Colonic mucosa (tissue), 4 donors: Measurements from ENCODE around the gene MOB3C. TPM values are rescaled to one million over a fixed set of nuclear protein-coding genes. Genes with fewer than 3 reads are reported as not detected.
A peak's percentile ranks its signal among the peaks of the same experiment; 100 is the strongest.

Experiments
- DNase-seq: peaks from one replicate; pipeline ENCODE4 v3.0.0-alpha.2; 2020
- H3K27ac ChIP-seq: fragments of 200-600 bp; one replicate; pipeline ENCODE4 v1.8.0; 2021
- H3K27me3 ChIP-seq: fragments of 200-600 bp; one replicate; pipeline ENCODE4 v1.8.0; 2021
- H3K36me3 ChIP-seq: fragments of 200-600 bp; one replicate; pipeline ENCODE4 v1.8.0; 2021
- H3K4me1 ChIP-seq: fragments of 200-600 bp; one replicate; pipeline ENCODE4 v1.8.0; 2021; ENCODE audit warnings: mild to moderate bottlenecking
- H3K4me3 ChIP-seq: fragments of 200-600 bp; one replicate; pipeline ENCODE4 v1.8.0; 2021
- H3K9ac ChIP-seq, 2 donors: one replicate each; pipeline ENCODE4 v1.7.0; 2013; ENCODE audit warnings: control low read depth in 2 of 2, low read depth in 2 of 2, low read length in 2 of 2
- H3K9me3 ChIP-seq: fragments of 200-600 bp; one replicate; pipeline ENCODE4 v1.8.0; 2021
- intact Hi-C: fragments of 100-400 bp; cut with DNase I; formaldehyde crosslinking; loops from one replicate; pipeline ENCODE4 v1.14.1; 2022
- total RNA-seq, 2 donors: library from RNA; stranded (reverse); fragmentation: NEBNext Ultra II Directional in 1 of 2; extraction: Animal tissue kit (Norgen Biotek cat#: 25700) in 1 of 2; gene quantifications; one replicate each; pipeline ENCODE4 v1.2.1, GENCODE V29; 2021
- TF ChIP-seq, protein P1 (sequence below): fragments of 200-600 bp; IDR thresholded peaks from one replicate; pipeline ENCODE4 v1.8.0; 2022; ENCODE audit warnings: antibody characterized with exemption, mild to moderate bottlenecking
- donor health status: healthy.
- donor health status: DM: no; HTN: no; CAD: no.
- donor health status: DM: no; HTN: no; CAD: no.

MOB3C gene
- total RNA-seq, 2 donors from 2014 or later: 11.8 to 16.3 TPM

DNA sequence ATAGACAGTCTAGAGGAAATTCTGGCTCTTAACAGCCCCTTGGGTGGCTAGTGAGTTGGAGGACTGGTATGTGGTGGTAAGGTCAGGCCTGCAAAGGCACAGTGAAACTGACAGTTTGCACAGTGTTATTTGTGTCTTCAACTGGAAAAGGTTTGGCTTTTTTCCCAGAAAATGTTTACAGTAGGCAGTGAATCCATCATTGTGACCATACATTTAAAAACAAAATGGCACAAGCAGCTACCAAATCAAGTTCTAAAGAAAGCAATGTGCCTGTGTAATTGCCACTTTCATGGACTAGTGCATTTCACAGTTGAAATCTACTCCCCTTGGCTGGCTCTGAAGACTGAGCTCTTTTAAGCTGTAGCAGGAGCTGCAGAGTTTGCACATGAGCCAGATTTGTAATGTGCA, 26.8 kb upstream of the MOB3C start:
- Histone ChIP-seq H3K4me1 (peaks cover 10% of the 10 kb centered on the region), H3K4me3 (no peak overlapping the region), H3K27ac (peak overlapping the region; percentile 9), H3K9ac (no peak overlapping the region), H3K9me3 (no peaks in the 10 kb centered on the region), H3K36me3 (no peaks in the 10 kb centered on the region), H3K27me3 (no peaks in the 10 kb centered on the region)
- TF ChIP-seq, protein P1, sequence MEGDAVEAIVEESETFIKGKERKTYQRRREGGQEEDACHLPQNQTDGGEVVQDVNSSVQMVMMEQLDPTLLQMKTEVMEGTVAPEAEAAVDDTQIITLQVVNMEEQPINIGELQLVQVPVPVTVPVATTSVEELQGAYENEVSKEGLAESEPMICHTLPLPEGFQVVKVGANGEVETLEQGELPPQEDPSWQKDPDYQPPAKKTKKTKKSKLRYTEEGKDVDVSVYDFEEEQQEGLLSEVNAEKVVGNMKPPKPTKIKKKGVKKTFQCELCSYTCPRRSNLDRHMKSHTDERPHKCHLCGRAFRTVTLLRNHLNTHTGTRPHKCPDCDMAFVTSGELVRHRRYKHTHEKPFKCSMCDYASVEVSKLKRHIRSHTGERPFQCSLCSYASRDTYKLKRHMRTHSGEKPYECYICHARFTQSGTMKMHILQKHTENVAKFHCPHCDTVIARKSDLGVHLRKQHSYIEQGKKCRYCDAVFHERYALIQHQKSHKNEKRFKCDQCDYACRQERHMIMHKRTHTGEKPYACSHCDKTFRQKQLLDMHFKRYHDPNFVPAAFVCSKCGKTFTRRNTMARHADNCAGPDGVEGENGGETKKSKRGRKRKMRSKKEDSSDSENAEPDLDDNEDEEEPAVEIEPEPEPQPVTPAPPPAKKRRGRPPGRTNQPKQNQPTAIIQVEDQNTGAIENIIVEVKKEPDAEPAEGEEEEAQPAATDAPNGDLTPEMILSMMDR: no peak
- peak; percentile 31 for DNase-seq
- intact Hi-C loops: no loop called here

DNA sequence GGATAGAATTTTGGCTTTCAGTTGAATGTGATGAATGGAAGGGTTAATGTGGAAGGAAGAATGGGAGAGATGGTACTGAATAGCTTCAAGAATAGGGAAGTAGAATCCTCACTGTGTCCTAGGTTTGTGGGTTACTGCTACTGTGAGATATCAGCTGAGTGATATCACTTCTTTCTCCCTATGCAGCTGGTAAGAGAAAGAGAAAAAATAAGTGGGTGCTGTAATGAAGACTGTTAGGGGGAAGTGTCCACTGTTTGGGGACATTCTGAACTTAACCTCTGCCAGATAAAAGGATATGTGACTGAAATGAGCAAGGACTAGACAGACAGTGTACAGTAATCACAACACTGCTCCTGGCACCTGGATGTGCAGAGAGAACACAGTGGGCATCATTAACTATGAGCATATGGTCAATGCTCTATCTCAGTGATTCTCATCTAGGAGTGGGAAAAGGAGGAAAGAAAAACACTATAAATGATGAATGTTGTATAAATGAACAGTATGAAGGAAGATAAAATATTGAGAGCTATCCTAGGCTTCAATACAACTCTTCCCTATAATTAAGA, 25.6 kb upstream of the MOB3C start:
- DNase-seq: no peak
- Histone ChIP-seq H3K4me1 (peaks cover 10% of the 10 kb centered on the region), H3K9ac (no peak overlapping the region), H3K36me3 (no peaks in the 10 kb centered on the region), H3K27me3 (no peaks in the 10 kb centered on the region), H3K4me3 (no peak overlapping the region), H3K27ac (no peak overlapping the region), H3K9me3 (no peaks in the 10 kb centered on the region)
- TF ChIP-seq, protein P1: no peak
- intact Hi-C loops: no loop called here

DNA sequence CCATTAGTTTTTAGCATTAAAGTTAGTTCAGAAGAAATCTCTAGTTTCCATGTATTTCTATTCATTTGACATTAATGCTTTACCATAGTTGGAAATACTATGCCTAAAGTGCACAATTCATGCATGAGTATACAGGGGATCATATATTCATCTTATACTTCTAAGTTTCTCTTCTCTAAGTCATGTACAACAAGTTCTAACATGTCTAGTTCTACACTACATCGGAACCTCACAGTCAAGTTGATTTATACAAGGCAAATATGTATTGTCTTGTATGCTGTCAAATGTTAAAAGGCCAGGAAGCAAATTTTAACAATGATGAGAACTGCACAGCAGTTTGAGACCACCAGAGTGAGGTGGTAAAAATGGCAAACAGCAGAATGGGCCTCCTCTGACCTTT, 22.9 kb upstream of the MOB3C start:
- TF ChIP-seq, protein P1: no peak
- Histone ChIP-seq H3K4me1 (peaks cover 10% of the 10 kb centered on the region), H3K36me3 (no peaks in the 10 kb centered on the region), H3K4me3 (no peak overlapping the region), H3K9ac (no peak overlapping the region), H3K27me3 (no peaks in the 10 kb centered on the region), H3K9me3 (no peaks in the 10 kb centered on the region), H3K27ac (no peak overlapping the region)
- no peak for DNase-seq
- intact Hi-C loops: no loop called here

DNA sequence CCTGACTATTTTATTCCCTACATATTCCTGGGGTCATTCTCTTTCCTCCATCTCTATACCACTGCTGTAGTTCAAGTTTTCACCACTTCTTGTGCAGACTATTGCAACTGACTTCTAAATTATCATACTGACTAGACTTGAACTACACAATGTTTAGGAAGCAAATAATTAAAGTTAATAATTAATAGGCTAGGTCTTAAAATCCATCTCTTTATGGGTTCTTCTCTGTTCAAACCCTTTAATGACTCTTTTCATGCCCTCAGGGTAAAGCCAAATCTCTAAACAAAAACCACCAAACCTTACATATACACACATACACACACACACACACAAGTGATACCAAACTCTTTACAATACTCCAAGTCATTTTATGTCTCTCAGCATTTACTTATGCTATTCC, 22.3 kb upstream of the MOB3C start:
- TF ChIP-seq, protein P1: no peak
- Histone ChIP-seq H3K27me3 (no peaks in the 10 kb centered on the region), H3K9ac (no peak overlapping the region), H3K4me3 (no peak overlapping the region), H3K9me3 (no peaks in the 10 kb centered on the region), H3K27ac (no peak overlapping the region), H3K36me3 (no peaks in the 10 kb centered on the region), H3K4me1 (peaks cover 10% of the 10 kb centered on the region)
- no peak for DNase-seq
- intact Hi-C loops: no loop called here

DNA sequence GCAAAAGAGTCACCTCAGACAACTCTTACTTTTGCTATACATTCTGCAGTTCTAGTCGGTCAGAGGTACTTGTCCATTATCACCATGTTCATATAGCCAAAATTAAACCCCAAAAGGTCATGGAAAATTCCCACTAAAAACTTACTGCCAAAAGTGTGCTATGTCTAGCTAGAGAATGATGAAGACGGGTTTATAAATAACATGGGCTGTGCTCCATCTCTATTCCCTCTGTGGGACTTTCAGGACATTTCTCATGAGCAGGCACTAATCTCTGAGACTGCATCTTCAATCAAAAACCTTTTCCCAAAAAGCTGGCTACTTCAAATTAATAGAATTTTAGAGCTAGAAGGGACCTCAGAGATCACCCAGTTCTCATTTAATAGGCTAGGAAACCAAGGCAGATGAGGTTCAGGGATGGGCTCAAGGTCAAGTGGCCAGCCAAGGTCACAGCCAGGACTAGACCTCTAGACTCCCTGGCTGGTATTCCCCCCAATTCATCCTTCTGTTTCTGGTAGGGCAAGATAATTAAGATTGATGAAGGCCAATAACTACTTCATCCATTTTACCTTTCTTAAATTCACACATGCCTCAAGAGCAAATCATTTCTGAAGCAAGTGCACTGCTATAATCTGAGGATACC, 21.0 kb upstream of the MOB3C start:
- Histone ChIP-seq H3K4me3 (no peak overlapping the region), H3K27ac (no peak overlapping the region), H3K9ac (no peak overlapping the region), H3K4me1 (peaks cover 4% of the 10 kb centered on the region), H3K27me3 (no peaks in the 10 kb centered on the region), H3K36me3 (no peaks in the 10 kb centered on the region), H3K9me3 (no peaks in the 10 kb centered on the region)
- no peak for DNase-seq
- TF ChIP-seq, protein P1: no peak
- intact Hi-C loops: no loop called here
